Measurements from ENCODE around the gene CAPN5. TPM values are rescaled to one million over a fixed set of nuclear protein-coding genes. Genes with fewer than 3 reads are reported as not detected.

The CAPN5 gene
- polyA plus RNA-seq, 4 donors: 43.8 to 61.1 (median 54.7) TPM

DNA sequence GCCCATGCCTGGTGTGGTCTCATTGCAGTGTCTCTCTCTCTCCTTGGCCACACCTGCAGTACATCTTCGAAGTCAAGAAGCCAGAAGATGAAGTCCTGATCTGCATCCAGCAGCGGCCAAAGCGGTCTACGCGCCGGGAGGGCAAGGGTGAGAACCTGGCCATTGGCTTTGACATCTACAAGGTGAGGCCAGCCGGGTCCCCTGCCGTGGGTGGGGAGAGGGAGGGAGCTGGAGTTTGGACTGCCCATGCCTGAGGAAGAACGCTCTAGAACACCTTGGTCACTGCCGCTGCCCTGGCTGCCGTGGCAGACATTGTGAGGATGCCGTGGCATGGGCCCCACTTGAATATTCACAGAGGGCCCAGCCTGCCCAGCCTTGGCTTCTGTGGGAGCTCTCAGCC is 52.2 kb downstream of the CAPN5 start:
- DNase-seq (no peak), FAIRE-seq (no peak)

DNA sequence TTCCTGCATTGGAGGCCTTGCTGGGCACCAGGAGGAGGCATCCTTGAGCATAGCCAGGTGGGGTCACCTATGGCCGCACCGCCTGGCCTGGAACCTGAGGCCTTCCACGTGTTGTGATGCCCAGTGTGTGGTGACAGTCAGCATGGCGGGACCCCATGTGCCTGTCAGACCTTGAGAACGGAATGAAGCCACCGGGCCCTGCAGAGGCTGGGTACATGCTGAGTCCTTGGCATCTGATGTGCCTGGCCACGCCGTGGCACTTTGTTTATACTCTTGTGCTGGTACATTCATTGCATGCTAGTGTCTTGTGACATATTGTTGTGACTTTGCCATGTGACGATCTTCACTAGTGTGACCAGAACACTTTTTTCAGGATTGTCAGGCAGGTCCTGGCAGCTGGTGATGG is 52.8 kb downstream of the CAPN5 start:
- Histone ChIP-seq H3K36me3 (ENCODE audit: control insufficient read depth in 3 of 3, insufficient read depth in 2 of 3, low read depth in 1 of 3, low read length in 3 of 3) (peaks cover 7 to 100% (median 23%) of the 10 kb centered on the region in 3 donors), H3K9me3 (ENCODE audit: control insufficient read depth in 2 of 2, insufficient read depth in 1 of 2, low read depth in 1 of 2, low read length in 1 of 2) (no peaks in the 10 kb centered on the region), H3K4me1 (ENCODE audit: control insufficient read depth in 3 of 3, insufficient read depth in 2 of 3, low read depth in 1 of 3, low read length in 2 of 3) (no peaks in the 10 kb centered on the region), H3K27me3 (ENCODE audit: control insufficient read depth in 3 of 3, insufficient read depth in 3 of 3, low read length in 3 of 3) (no peaks in the 10 kb centered on the region), H3K27ac (ENCODE audit: low read depth in 1 of 3, low read length in 2 of 3) (no peak overlapping the region), H3K4me3 (ENCODE audit: low read depth in 1 of 3, low read length in 3 of 3) (no peak overlapping the region)
- FAIRE-seq: no peak
- DNase-seq: no peak
- whole genome bisulfite sequencing, 3 donors: 90 to 94% (median 93%) methylated on average over 9 of the region's 9 CpGs

More for the DNA sequence above, 52.2 kb downstream of the CAPN5 start:
- Histone ChIP-seq H3K4me3 (ENCODE audit: low read depth in 1 of 3, low read length in 3 of 3) (no peak overlapping the region), H3K4me1 (ENCODE audit: control insufficient read depth in 3 of 3, insufficient read depth in 2 of 3, low read depth in 1 of 3, low read length in 2 of 3) (no peaks in the 10 kb centered on the region), H3K27ac (ENCODE audit: low read depth in 1 of 3, low read length in 2 of 3) (no peak overlapping the region), H3K27me3 (ENCODE audit: control insufficient read depth in 3 of 3, insufficient read depth in 3 of 3, low read length in 3 of 3) (no peaks in the 10 kb centered on the region), H3K9me3 (ENCODE audit: control insufficient read depth in 2 of 2, insufficient read depth in 1 of 2, low read depth in 1 of 2, low read length in 1 of 2) (no peaks in the 10 kb centered on the region), H3K36me3 (ENCODE audit: control insufficient read depth in 3 of 3, insufficient read depth in 2 of 3, low read depth in 1 of 3, low read length in 3 of 3) (peaks cover 7 to 100% (median 23%) of the 10 kb centered on the region in 3 donors)
- 84 to 92% (median 90%) methylated on average over 12 of the region's 12 CpGs for WGBS, 3 donors

DNA sequence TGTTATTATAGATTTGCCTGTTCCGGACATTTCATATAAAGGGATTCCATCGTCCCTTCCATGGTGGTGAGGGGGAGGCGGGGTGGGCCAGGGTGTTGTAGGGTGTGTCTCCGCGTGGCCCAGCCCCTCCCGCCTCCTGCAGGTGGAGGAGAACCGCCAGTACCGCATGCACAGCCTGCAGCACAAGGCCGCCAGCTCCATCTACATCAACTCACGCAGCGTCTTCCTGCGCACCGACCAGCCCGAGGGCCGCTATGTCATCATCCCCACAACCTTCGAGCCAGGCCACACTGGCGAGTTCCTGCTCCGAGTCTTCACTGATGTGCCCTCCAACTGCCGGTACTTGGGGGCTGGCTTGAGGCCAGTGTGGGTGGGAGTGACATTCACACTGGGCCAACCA is 53.8 kb downstream of the CAPN5 start:
- Histone ChIP-seq H3K27me3 (ENCODE audit: control insufficient read depth in 3 of 3, insufficient read depth in 3 of 3, low read length in 3 of 3) (no peaks in the 10 kb centered on the region), H3K4me1 (ENCODE audit: control insufficient read depth in 3 of 3, insufficient read depth in 2 of 3, low read depth in 1 of 3, low read length in 2 of 3) (no peaks in the 10 kb centered on the region), H3K9me3 (ENCODE audit: control insufficient read depth in 2 of 2, insufficient read depth in 1 of 2, low read depth in 1 of 2, low read length in 1 of 2) (no peaks in the 10 kb centered on the region), H3K4me3 (ENCODE audit: low read depth in 1 of 3, low read length in 3 of 3) (no peak overlapping the region), H3K27ac (ENCODE audit: low read depth in 1 of 3, low read length in 2 of 3) (no peak overlapping the region), H3K36me3 (ENCODE audit: control insufficient read depth in 3 of 3, insufficient read depth in 2 of 3, low read depth in 1 of 3, low read length in 3 of 3) (peaks cover 7 to 98% (median 23%) of the 10 kb centered on the region in 3 donors)
- 88 to 93% (median 92%) methylated on average over 19 of the region's 19 CpGs for WGBS, 3 donors
- no peak for FAIRE-seq
- DNase-seq: no peak

DNA sequence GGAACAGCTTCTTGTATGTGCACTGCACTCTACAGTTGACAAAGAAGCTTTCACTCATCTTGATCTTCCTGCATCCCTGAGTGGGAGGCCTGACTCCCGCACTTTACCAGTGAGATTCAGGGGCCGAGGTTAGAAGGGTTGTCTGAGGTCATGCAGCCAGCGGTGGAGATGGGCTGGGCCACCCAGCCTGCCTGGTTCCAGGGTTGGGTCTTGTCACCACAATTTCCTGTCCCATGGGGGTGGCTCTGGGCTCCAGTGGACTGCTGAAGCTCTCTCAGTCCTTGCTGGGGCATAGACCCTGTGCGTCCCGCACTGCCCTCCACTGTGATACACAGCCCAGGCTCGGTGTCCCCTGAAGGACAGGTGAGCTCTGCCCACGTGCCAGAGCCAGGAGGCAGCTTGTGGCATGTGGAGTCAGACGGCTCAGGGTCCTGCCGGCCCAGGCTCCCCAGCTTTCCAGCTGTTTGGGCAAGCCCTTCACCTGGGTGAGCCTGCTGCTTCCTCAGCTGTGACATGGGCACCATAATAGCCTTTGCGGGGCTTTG is 54.4 kb downstream of the CAPN5 start:
- DNase-seq (no peak), FAIRE-seq (no peak)
- Histone ChIP-seq H3K36me3 (ENCODE audit: control insufficient read depth in 3 of 3, insufficient read depth in 2 of 3, low read depth in 1 of 3, low read length in 3 of 3) (peaks cover 7 to 98% (median 23%) of the 10 kb centered on the region in 3 donors), H3K27ac (ENCODE audit: low read depth in 1 of 3, low read length in 2 of 3) (no peak overlapping the region), H3K27me3 (ENCODE audit: control insufficient read depth in 3 of 3, insufficient read depth in 3 of 3, low read length in 3 of 3) (no peaks in the 10 kb centered on the region), H3K9me3 (ENCODE audit: control insufficient read depth in 2 of 2, insufficient read depth in 1 of 2, low read depth in 1 of 2, low read length in 1 of 2) (no peaks in the 10 kb centered on the region), H3K4me3 (ENCODE audit: low read depth in 1 of 3, low read length in 3 of 3) (no peak overlapping the region), H3K4me1 (ENCODE audit: control insufficient read depth in 3 of 3, insufficient read depth in 2 of 3, low read depth in 1 of 3, low read length in 2 of 3) (no peaks in the 10 kb centered on the region)
- 85 to 89% (median 86%) methylated on average over 10 of the region's 10 CpGs for WGBS, 3 donors

DNA sequence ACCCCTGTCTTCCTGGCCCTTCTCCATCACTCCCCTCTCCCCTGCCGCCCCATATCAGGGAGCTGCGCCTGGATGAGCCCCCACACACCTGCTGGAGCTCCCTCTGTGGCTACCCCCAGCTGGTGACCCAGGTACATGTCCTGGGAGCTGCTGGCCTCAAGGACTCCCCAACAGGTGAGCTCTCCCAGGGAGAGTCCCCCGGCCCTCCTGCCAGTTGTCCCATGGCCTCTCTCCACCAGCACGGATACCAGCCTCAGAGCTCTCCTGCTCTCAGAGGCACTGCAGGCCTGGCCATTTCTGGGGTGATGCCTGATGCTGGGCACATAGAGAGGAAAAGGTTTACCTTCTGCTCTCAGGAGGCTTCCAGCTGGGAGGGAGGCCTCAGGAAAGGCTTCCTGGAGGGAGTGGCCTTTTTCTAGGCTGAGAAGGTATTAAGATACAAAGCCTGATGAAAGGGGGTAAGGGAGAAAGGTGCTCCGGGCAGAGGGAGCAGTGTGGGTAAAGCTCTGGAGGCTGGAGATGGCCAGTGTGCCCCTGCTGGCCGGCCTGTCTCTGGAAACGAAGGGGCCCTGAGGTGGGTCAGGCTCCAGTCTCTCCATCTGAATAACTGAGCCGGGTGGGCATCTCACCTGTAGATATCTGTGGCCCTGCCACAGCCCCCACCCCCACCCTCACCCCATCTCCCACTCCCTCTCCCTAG is 55.3 kb downstream of the CAPN5 start:
- H3K27ac ChIP-seq (ENCODE audit: low read depth in 1 of 3, low read length in 2 of 3): no peak overlapping the region
- 89 to 92% (median 90%) methylated on average over 8 of the region's 8 CpGs for WGBS, 3 donors
- H3K4me3 ChIP-seq (ENCODE audit: low read depth in 1 of 3, low read length in 3 of 3): no peak overlapping the region
- H3K4me1 ChIP-seq (ENCODE audit: control insufficient read depth in 3 of 3, insufficient read depth in 2 of 3, low read depth in 1 of 3, low read length in 2 of 3): peaks cover 0 to 4% (median 0%) of the 10 kb centered on the region in 3 donors
- H3K27me3 ChIP-seq (ENCODE audit: control insufficient read depth in 3 of 3, insufficient read depth in 3 of 3, low read length in 3 of 3): no peaks in the 10 kb centered on the region
- no peak for DNase-seq
- peaks cover 7 to 89% (median 23%) of the 10 kb centered on the region in 3 donors for H3K36me3 ChIP-seq (ENCODE audit: control insufficient read depth in 3 of 3, insufficient read depth in 2 of 3, low read depth in 1 of 3, low read length in 3 of 3)
- H3K9me3 ChIP-seq (ENCODE audit: control insufficient read depth in 2 of 2, insufficient read depth in 1 of 2, low read depth in 1 of 2, low read length in 1 of 2): no peaks in the 10 kb centered on the region
- no peak for FAIRE-seq

DNA sequence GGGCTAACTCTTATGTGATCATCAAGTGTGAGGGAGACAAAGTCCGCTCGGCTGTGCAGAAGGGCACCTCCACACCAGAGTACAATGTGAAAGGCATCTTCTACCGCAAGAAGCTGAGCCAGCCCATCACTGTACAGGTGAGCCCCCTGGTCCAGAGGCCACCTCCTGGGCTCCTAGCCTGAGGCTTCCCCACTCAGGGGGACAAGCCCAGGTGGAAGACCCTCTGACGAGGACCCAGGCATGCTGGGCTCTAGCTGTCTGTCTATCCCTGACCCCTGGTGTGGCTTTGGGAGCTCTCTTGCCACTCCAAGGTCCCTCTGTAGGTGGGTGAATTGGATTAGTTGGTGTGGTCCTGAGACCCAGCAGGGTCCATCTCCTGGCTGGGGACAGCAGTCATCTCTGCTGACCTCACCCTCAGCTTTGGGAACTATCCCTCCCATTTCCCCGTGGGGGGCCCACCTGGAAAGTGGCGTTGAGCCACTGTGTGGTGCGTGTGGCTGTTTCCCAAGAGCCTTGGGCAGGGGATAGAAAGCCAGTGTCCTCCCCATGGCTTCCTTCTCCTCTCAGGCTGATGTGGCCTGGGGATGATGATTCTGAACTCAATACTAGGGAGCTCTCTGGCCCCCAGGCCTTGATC is 55.9 kb downstream of the CAPN5 start:
- H3K27ac ChIP-seq (ENCODE audit: low read depth in 1 of 3, low read length in 2 of 3): no peak overlapping the region
- FAIRE-seq: no peak
- no peaks in the 10 kb centered on the region for H3K27me3 ChIP-seq (ENCODE audit: control insufficient read depth in 3 of 3, insufficient read depth in 3 of 3, low read length in 3 of 3)
- H3K4me1 ChIP-seq (ENCODE audit: control insufficient read depth in 3 of 3, insufficient read depth in 2 of 3, low read depth in 1 of 3, low read length in 2 of 3): peaks cover 0 to 7% (median 0%) of the 10 kb centered on the region in 3 donors
- no peak overlapping the region for H3K4me3 ChIP-seq (ENCODE audit: low read depth in 1 of 3, low read length in 3 of 3)
- DNase-seq: no peak
- WGBS, 3 donors: 86 to 91% (median 90%) methylated on average over 7 of the region's 7 CpGs
- H3K36me3 ChIP-seq (ENCODE audit: control insufficient read depth in 3 of 3, insufficient read depth in 2 of 3, low read depth in 1 of 3, low read length in 3 of 3): peaks cover 7 to 82% (median 23%) of the 10 kb centered on the region in 3 donors
- no peaks in the 10 kb centered on the region for H3K9me3 ChIP-seq (ENCODE audit: control insufficient read depth in 2 of 2, insufficient read depth in 1 of 2, low read depth in 1 of 2, low read length in 1 of 2)

DNA sequence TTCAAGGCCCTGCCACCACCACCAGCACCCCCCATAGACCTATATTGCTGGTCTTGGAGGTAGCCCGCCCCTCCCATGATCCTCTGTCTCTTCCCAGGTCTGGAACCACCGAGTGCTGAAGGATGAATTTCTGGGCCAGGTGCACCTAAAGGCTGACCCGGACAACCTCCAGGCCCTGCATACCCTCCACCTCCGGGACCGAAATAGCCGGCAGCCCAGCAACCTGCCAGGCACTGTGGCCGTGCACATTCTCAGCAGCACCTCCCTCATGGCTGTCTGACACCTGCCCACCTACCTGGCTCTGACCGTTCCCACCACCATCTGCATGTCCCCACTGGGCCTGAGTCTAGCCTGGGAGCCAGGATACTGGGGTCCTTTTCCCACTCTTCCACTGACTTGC is 56.8 kb downstream of the CAPN5 start:
- Histone ChIP-seq H3K9me3 (ENCODE audit: control insufficient read depth in 2 of 2, insufficient read depth in 1 of 2, low read depth in 1 of 2, low read length in 1 of 2) (no peaks in the 10 kb centered on the region), H3K36me3 (ENCODE audit: control insufficient read depth in 3 of 3, insufficient read depth in 2 of 3, low read depth in 1 of 3, low read length in 3 of 3) (peaks cover 7 to 73% (median 20%) of the 10 kb centered on the region in 3 donors), H3K4me3 (ENCODE audit: low read depth in 1 of 3, low read length in 3 of 3) (no peak overlapping the region), H3K27ac (ENCODE audit: low read depth in 1 of 3, low read length in 2 of 3) (no peak overlapping the region), H3K27me3 (ENCODE audit: control insufficient read depth in 3 of 3, insufficient read depth in 3 of 3, low read length in 3 of 3) (no peaks in the 10 kb centered on the region), H3K4me1 (ENCODE audit: control insufficient read depth in 3 of 3, insufficient read depth in 2 of 3, low read depth in 1 of 3, low read length in 2 of 3) (peaks cover 0 to 10% (median 0%) of the 10 kb centered on the region in 3 donors)
- DNase-seq (no peak), FAIRE-seq (no peak)
- 86 to 90% (median 89%) methylated on average over 8 of the region's 8 CpGs for WGBS, 3 donors

DNA sequence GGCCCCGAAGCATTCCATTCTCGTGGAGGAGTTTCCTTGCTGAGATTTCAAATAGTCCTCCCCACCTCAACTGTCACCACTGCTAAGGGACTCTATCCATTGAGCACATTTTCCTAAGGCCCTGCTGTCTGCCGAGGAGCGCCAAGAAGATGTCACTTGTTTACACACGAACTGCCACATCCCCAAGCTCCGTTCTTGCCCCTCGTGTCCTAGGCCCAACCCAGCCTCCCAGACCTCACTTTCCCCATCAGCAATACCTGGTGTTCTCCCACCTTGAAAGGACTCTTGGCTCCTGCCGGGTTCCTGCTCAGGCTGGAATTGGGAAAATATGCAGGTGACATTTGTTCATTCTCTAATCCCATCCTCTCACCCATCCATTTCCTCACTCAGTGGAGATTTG is 57.3 kb downstream of the CAPN5 start:
- no peak overlapping the region for H3K27ac ChIP-seq (ENCODE audit: low read depth in 1 of 3, low read length in 2 of 3)
- H3K4me3 ChIP-seq (ENCODE audit: low read depth in 1 of 3, low read length in 3 of 3): no peak overlapping the region
- 83 to 90% (median 84%) methylated on average over 8 of the region's 8 CpGs for WGBS, 3 donors
- no peak for DNase-seq
- H3K9me3 ChIP-seq (ENCODE audit: control insufficient read depth in 2 of 2, insufficient read depth in 1 of 2, low read depth in 1 of 2, low read length in 1 of 2): no peaks in the 10 kb centered on the region
- peaks cover 7 to 69% (median 20%) of the 10 kb centered on the region in 3 donors for H3K36me3 ChIP-seq (ENCODE audit: control insufficient read depth in 3 of 3, insufficient read depth in 2 of 3, low read depth in 1 of 3, low read length in 3 of 3)
- H3K27me3 ChIP-seq (ENCODE audit: control insufficient read depth in 3 of 3, insufficient read depth in 3 of 3, low read length in 3 of 3): no peaks in the 10 kb centered on the region
- H3K4me1 ChIP-seq (ENCODE audit: control insufficient read depth in 3 of 3, insufficient read depth in 2 of 3, low read depth in 1 of 3, low read length in 2 of 3): peaks cover 0 to 10% (median 0%) of the 10 kb centered on the region in 3 donors
- no peak for FAIRE-seq
